ENCODE data around the gene FRY. TPM values are rescaled to one million over a fixed set of nuclear protein-coding genes. Genes with fewer than 3 reads are reported as not detected.

FRY gene
- total RNA-seq, 4 donors from 2014 or later, result 32.0 to 111 (median 63.8) TPM

GRCh38 chr13:32209652-32210051 is 178.1 kb downstream of the FRY start:
- Histone ChIP-seq H3K9me3 (no peaks in the 10 kb centered on the region), H3K36me3 (no peaks in the 10 kb centered on the region), H3K4me1 (peaks cover 0 to 6% of the 10 kb centered on the region in 2 donors), H3K27ac (peak overlapping the region in 1 of 2 donors; percentile 28), H3K4me3 (no peak overlapping the region), H3K27me3 (no peaks in the 10 kb centered on the region)
- TF ChIP-seq CTCF (IDR thresholded peaks at IDR 0.05) (no peak), POLR2A (IDR thresholded peaks at IDR 0.05) (no peak)
- DNase-seq, result no peak
- intact Hi-C loops (cut with DNase I; ENCODE audit: low total_unique reads), result no loop called here

GRCh38 chr13:32210101-32210500 is 178.5 kb downstream of the FRY start:
- TF ChIP-seq CTCF (IDR thresholded peaks at IDR 0.05), result no peak
- TF ChIP-seq POLR2A (IDR thresholded peaks at IDR 0.05), result no peak
- H3K4me3 ChIP-seq, result no peak overlapping the region
- no peaks in the 10 kb centered on the region for H3K27me3 ChIP-seq
- no peaks in the 10 kb centered on the region for H3K9me3 ChIP-seq
- intact Hi-C loops (cut with DNase I; ENCODE audit: low total_unique reads), result no loop called here
- H3K4me1 ChIP-seq, result peaks cover 0 to 6% of the 10 kb centered on the region in 2 donors
- no peaks in the 10 kb centered on the region for H3K36me3 ChIP-seq
- H3K27ac ChIP-seq, result peak overlapping the region in 1 of 2 donors; percentile 28
- DNase-seq, result no peak

- TF ChIP-seq POLR2A (IDR thresholded peaks at IDR 0.05) (no peak), CTCF (IDR thresholded peaks at IDR 0.05) (no peak)
- Histone ChIP-seq H3K27me3 (no peaks in the 10 kb centered on the region), H3K27ac (peak overlapping the region in 1 of 2 donors; percentile 56), H3K4me1 (no peaks in the 10 kb centered on the region), H3K36me3 (no peaks in the 10 kb centered on the region), H3K4me3 (no peak overlapping the region), H3K9me3 (no peaks in the 10 kb centered on the region)
- no peak for DNase-seq
- intact Hi-C loops (cut with DNase I; ENCODE audit: low total_unique reads), result no loop called here
These were observed 180.2 kb downstream of the FRY start for GRCh38 chr13:32211813-32212212.

GRCh38 chr13:32212421-32212820 is 180.8 kb downstream of the FRY start:
- intact Hi-C loops (cut with DNase I; ENCODE audit: low total_unique reads), result no loop called here
- no peaks in the 10 kb centered on the region for H3K9me3 ChIP-seq
- no peaks in the 10 kb centered on the region for H3K4me1 ChIP-seq
- H3K27me3 ChIP-seq, result no peaks in the 10 kb centered on the region
- H3K4me3 ChIP-seq, result no peak overlapping the region
- TF ChIP-seq CTCF (IDR thresholded peaks at IDR 0.05), result no peak
- TF ChIP-seq POLR2A (IDR thresholded peaks at IDR 0.05), result no peak
- no peaks in the 10 kb centered on the region for H3K36me3 ChIP-seq
- DNase-seq, result no peak
- H3K27ac ChIP-seq, result peak overlapping the region in 1 of 2 donors; percentile 56

- no peak overlapping the region for H3K27ac ChIP-seq
- no peak overlapping the region for H3K4me3 ChIP-seq
- no peaks in the 10 kb centered on the region for H3K9me3 ChIP-seq
- intact Hi-C loops (cut with DNase I; ENCODE audit: low total_unique reads), result no loop called here
- H3K27me3 ChIP-seq, result no peaks in the 10 kb centered on the region
- no peaks in the 10 kb centered on the region for H3K36me3 ChIP-seq
- no peaks in the 10 kb centered on the region for H3K4me1 ChIP-seq
- no peak for TF ChIP-seq POLR2A (IDR thresholded peaks at IDR 0.05)
- no peak for DNase-seq
These were observed 182.1 kb downstream of the FRY start for GRCh38 chr13:32213626-32214025.

GRCh38 chr13:32214071-32214470 is 182.5 kb downstream of the FRY start:
- no peaks in the 10 kb centered on the region for H3K9me3 ChIP-seq
- H3K27ac ChIP-seq, result no peak overlapping the region
- DNase-seq, result no peak
- intact Hi-C loops (cut with DNase I; ENCODE audit: low total_unique reads), result no loop called here
- no peaks in the 10 kb centered on the region for H3K27me3 ChIP-seq
- no peak for TF ChIP-seq POLR2A (IDR thresholded peaks at IDR 0.05)
- TF ChIP-seq CTCF (IDR thresholded peaks at IDR 0.05), result no peak
- H3K4me1 ChIP-seq, result no peaks in the 10 kb centered on the region
- no peaks in the 10 kb centered on the region for H3K36me3 ChIP-seq
- no peak overlapping the region for H3K4me3 ChIP-seq

Data from uterus (tissue), 4 donors.